K562 (cell line): ENCODE measurements around the gene NEB. TPM values are rescaled to one million over a fixed set of nuclear protein-coding genes. Genes with fewer than 3 reads are reported as not detected.

ENCODE experiments used
- ATF2 ChIP-seq: sonication (generic); formaldehyde crosslinking; IDR thresholded peaks from 2 replicates; pipeline ENCODE4 v1.8.1; 2022; ENCODE audit warnings: missing genetic modification reagents
- CTBP1 ChIP-seq: fragments of 450-650 bp; IDR thresholded peaks from 2 replicates; pipeline ENCODE4 v1.6.1; 2016; ENCODE audit warnings: borderline replicate concordance
- DDX20 ChIP-seq: fragments of 450-650 bp; IDR thresholded peaks from 2 replicates; pipeline ENCODE4 v1.6.1; 2016; ENCODE audit warnings: missing genetic modification characterization, low read depth, mild to moderate bottlenecking, missing compliant biosample characterization, moderate library complexity
- E2F3 ChIP-seq: fragments of 250-450 bp; sonication (Bioruptor Pico); IDR thresholded peaks from 2 replicates; pipeline ENCODE4 v1.4.0; 2020; ENCODE audit warnings: mild to moderate bottlenecking
- ESRRA ChIP-seq: fragments of 450-650 bp; IDR thresholded peaks from 2 replicates; pipeline ENCODE4 v1.6.1; 2014; ENCODE audit warnings: low read depth, mild to moderate bottlenecking, moderate library complexity, borderline replicate concordance
- GTF2F1 ChIP-seq: IDR thresholded peaks from 2 replicates; pipeline ENCODE4 v1.6.1; 2011; ENCODE audit warnings: low read depth, low read length, improper control_type of control experiment
- HNRNPL ChIP-seq: fragments of 200-400 bp; formaldehyde crosslinking; IDR thresholded peaks from 2 replicates; pipeline ENCODE4 v1.6.1; 2017; ENCODE audit warnings: low read depth, mild to moderate bottlenecking, low read length
- ID3 ChIP-seq, 2 experiments: fragments of 250-450 bp in 1 of 2; fragments of 450-650 bp in 1 of 2; sonication (Bioruptor Pico) in 1 of 2; IDR thresholded peaks; 2 replicates each; pipeline versions ENCODE4 v1.6.1 to v1.8.0; 2016 to 2021; ENCODE audit warnings: mild to moderate bottlenecking in 2 of 2, moderate library complexity in 2 of 2, missing compliant biosample characterization in 1 of 2, missing genetic modification characterization in 1 of 2
- MBD1 ChIP-seq: fragments of 250-450 bp; sonication (Bioruptor Pico); IDR thresholded peaks from 2 replicates; pipeline ENCODE4 v1.8.0; 2022; ENCODE audit warnings: inconsistent platforms
- MCM2 ChIP-seq: fragments of 450-650 bp; IDR thresholded peaks from 2 replicates; pipeline ENCODE4 v1.6.1; 2017; ENCODE audit warnings: low read depth, mild to moderate bottlenecking
- PHB2 ChIP-seq: fragments of 450-650 bp; IDR thresholded peaks from 2 replicates; pipeline ENCODE4 v1.6.1; 2017; ENCODE audit warnings: low read depth
- RBBP5 ChIP-seq: fragments of 200-600 bp; sonication (generic); IDR thresholded peaks from 2 replicates; pipeline ENCODE4 v1.6.1; 2012; ENCODE audit warnings: borderline replicate concordance, mild to moderate bottlenecking, low read length, control low read depth, inconsistent platforms; ENCODE audit not compliant: insufficient read depth, poor library complexity, severe bottlenecking
- TCF15 ChIP-seq: fragments of 250-450 bp; sonication (Bioruptor Pico); IDR thresholded peaks from 2 replicates; pipeline ENCODE4 v1.8.0; 2022; ENCODE audit warnings: moderate library complexity, mild to moderate bottlenecking, inconsistent platforms
- TCF7 ChIP-seq: sonication (generic); IDR thresholded peaks from 2 replicates; pipeline ENCODE4 v1.6.1; 2016; ENCODE audit warnings: antibody characterized with exemption, borderline replicate concordance
- TSHZ1 ChIP-seq: fragments of 250-450 bp; sonication (Bioruptor Pico); IDR thresholded peaks from 2 replicates; pipeline ENCODE4 v1.4.0; 2020; ENCODE audit warnings: mild to moderate bottlenecking, moderate library complexity
- ZBTB12 ChIP-seq: fragments of 250-450 bp; sonication (Bioruptor Pico); IDR thresholded peaks from 2 replicates; pipeline ENCODE4 v1.4.0; 2020
- ZNF282 ChIP-seq: sonication (generic); formaldehyde crosslinking; IDR thresholded peaks from 2 replicates; pipeline ENCODE4 v1.8.1; 2023; ENCODE audit warnings: missing genetic modification reagents
- ZNF561 ChIP-seq: fragments of 450-650 bp; formaldehyde crosslinking; conservative IDR thresholded peaks from 2 replicates; pipeline ENCODE4 v1.4.0; 2020; ENCODE audit warnings: mild to moderate bottlenecking, moderate library complexity
- ZNF830 ChIP-seq: fragments of 250-450 bp; sonication (Bioruptor Pico); IDR thresholded peaks from 2 replicates; pipeline ENCODE4 v1.5.0; 2021; ENCODE audit warnings: mild to moderate bottlenecking
- polyA plus RNA-seq, 8 experiments: library from polyadenylated mRNA; depleted of rRNA in 4 of 8; stranded (reverse) in 5 of 8; unstranded in 3 of 8; fragments of >200 nt; fragmentation: Nextera tagmentation in 2 of 8; fragmentation: Illumina TruSeq in 1 of 8; extraction: Ambion mirVana in 2 of 8; extraction: Trizol in 1 of 8; gene quantifications; 2 replicates each; pipeline versions ENCODE4 v1.2.1 to v1.2.3, GENCODE V29; 2011 to 2014; ENCODE audit warnings: inconsistent platforms in 1 of 8, missing spikeins in 1 of 8
- total RNA-seq, 7 experiments: library from RNA; depleted of rRNA in 6 of 7; stranded (reverse); fragments of >200 nt in 6 of 7; fragmentation: Illumina TruSeq in 2 of 7; extraction: Trizol in 2 of 7; gene quantifications; 2 replicates each; pipeline versions ENCODE4 v1.2.1 to v1.2.3, GENCODE V29; 2011 to 2021; ENCODE audit warnings: low replicate concordance in 1 of 7

Gene NEB
- total and polyA plus RNA-seq, 9 of the 15 experiments (the other 6 are each of a cell fraction or from before 2014, with no cell fraction given): 1.7 to 3.8 (median 2.9) TPM

- TF ChIP-seq TSHZ1 (CRISPR knock-in tag): peak; percentile 32; the same call in 1 of the 2 replicates
- TF ChIP-seq ESRRA: no peak
- no peak for TF ChIP-seq CTBP1
- no peak for TF ChIP-seq MBD1 (CRISPR knock-in tag)
- TF ChIP-seq ATF2 (CRISPR knock-in tag): no peak
- no peak for TF ChIP-seq TCF7
- peak; percentile 79 for TF ChIP-seq TCF15 (CRISPR knock-in tag)
- TF ChIP-seq ZNF282 (CRISPR knock-in tag): no peak
- TF ChIP-seq ZNF830 (CRISPR knock-in tag): no peak
- TF ChIP-seq HNRNPL: no peak
- no peak; the same call in 1 of the 2 replicates for TF ChIP-seq DDX20 (tag)
- TF ChIP-seq PHB2: no peak
- no peak for TF ChIP-seq ID3 (CRISPR knock-in tag; IDR thresholded peaks at IDR 0.05)
- peak; percentile 81; the same call in 1 of the 2 replicates for TF ChIP-seq ID3 (tag; IDR thresholded peaks at IDR 0.05)
- TF ChIP-seq ZBTB12 (CRISPR knock-in tag): no peak
- no peak for TF ChIP-seq MCM2
- TF ChIP-seq RBBP5: no peak
- no peak; the same call in 1 of the 2 replicates for TF ChIP-seq ZNF561 (CRISPR knock-in tag)
- TF ChIP-seq GTF2F1: no peak
- no peak for TF ChIP-seq E2F3 (CRISPR knock-in tag)
These were observed 47.4 kb upstream of the NEB start (continued) for GRCh38 chr2:151781642-151782041.
